H9 (cell line): ENCODE data around the gene CDK14. TPM values are rescaled to one million over a fixed set of nuclear protein-coding genes. Genes with fewer than 3 reads are reported as not detected.
"Not testable (repeated sequence)": the region's sequence is repeated elsewhere in the genome, so short reads cannot be mapped to it uniquely, and the experiment has no call there.

Source experiments
- DNase-seq: peaks from one replicate; pipeline ENCODE4 v3.0.0-alpha.2; 2017
- H2AFZ ChIP-seq: one replicate; pipeline ENCODE4 v1.6.1; 2013; ENCODE audit warnings: mild to moderate bottlenecking, low read length, control low read depth, moderate library complexity
- H2AK5ac ChIP-seq: 2 replicates; pipeline ENCODE4 v1.6.1; 2013; ENCODE audit warnings: low read length, control low read depth, mixed read lengths; ENCODE audit not compliant: insufficient read length
- H2BK120ac ChIP-seq: one replicate; pipeline ENCODE4 v1.6.1; 2013; ENCODE audit warnings: low read depth, mild to moderate bottlenecking, low read length, control low read depth, inconsistent platforms; ENCODE audit not compliant: poor library complexity, severe bottlenecking
- H2BK12ac ChIP-seq: 2 replicates; pipeline ENCODE4 v1.6.1; 2013; ENCODE audit warnings: low read length, control low read depth, mixed read lengths, low read depth; ENCODE audit not compliant: insufficient read length
- H2BK15ac ChIP-seq: 2 replicates; pipeline ENCODE4 v1.6.1; 2013; ENCODE audit warnings: low read depth, low read length, control low read depth
- H2BK20ac ChIP-seq: one replicate; pipeline ENCODE4 v1.6.1; 2013; ENCODE audit warnings: low read depth, mild to moderate bottlenecking, low read length, control low read depth, inconsistent platforms; ENCODE audit not compliant: poor library complexity, severe bottlenecking
- H2BK5ac ChIP-seq: 2 replicates; pipeline ENCODE4 v1.6.1; 2013; ENCODE audit warnings: low read length, control low read depth, mixed read lengths; ENCODE audit not compliant: insufficient read length
- H3K14ac ChIP-seq: 2 replicates; pipeline ENCODE4 v1.6.1; 2013; ENCODE audit warnings: low read length, control low read depth; ENCODE audit not compliant: insufficient read depth
- H3K18ac ChIP-seq: 2 replicates; pipeline ENCODE4 v1.6.1; 2013; ENCODE audit warnings: low read depth, mild to moderate bottlenecking, mixed read lengths, low read length, control low read depth; ENCODE audit not compliant: insufficient read length
- H3K23ac ChIP-seq: 2 replicates; pipeline ENCODE4 v1.6.1; 2013; ENCODE audit warnings: low read length, control low read depth, mixed read lengths, low read depth; ENCODE audit not compliant: insufficient read length
- H3K23me2 ChIP-seq: 2 replicates; pipeline ENCODE4 v1.6.1; 2013; ENCODE audit warnings: low read depth, mild to moderate bottlenecking, mixed read lengths, low read length, control low read depth; ENCODE audit not compliant: insufficient read length, poor library complexity, severe bottlenecking
- H3K27ac ChIP-seq: 2 replicates; pipeline ENCODE4 v1.5.1; 2013; ENCODE audit warnings: low read length, control low read depth, mixed read lengths, low read depth; ENCODE audit not compliant: insufficient read length
- H3K27me3 ChIP-seq: 2 replicates; pipeline ENCODE4 v1.6.1; 2013; ENCODE audit warnings: low read length, control low read depth, inconsistent platforms; ENCODE audit not compliant: insufficient read depth
- H3K4ac ChIP-seq: 2 replicates; pipeline ENCODE4 v1.6.1; 2013; ENCODE audit warnings: low read depth, mild to moderate bottlenecking, control low read depth, inconsistent platforms, low read length, moderate library complexity
- H3K4me1 ChIP-seq: 2 replicates; pipeline ENCODE4 v1.6.1; 2013; ENCODE audit warnings: low read length, control low read depth, inconsistent platforms; ENCODE audit not compliant: insufficient read depth
- H3K4me2 ChIP-seq: 2 replicates; pipeline ENCODE4 v1.6.1; 2013; ENCODE audit warnings: low read length, control low read depth, mixed read lengths; ENCODE audit not compliant: insufficient read length, insufficient read depth
- H3K56ac ChIP-seq: 2 replicates; pipeline ENCODE4 v1.6.1; 2013; ENCODE audit warnings: low read depth, mild to moderate bottlenecking, mixed read lengths, low read length, control low read depth; ENCODE audit not compliant: insufficient read length
- H3K79me1 ChIP-seq: 2 replicates; pipeline ENCODE4 v1.6.1; 2013; ENCODE audit warnings: low read depth, mild to moderate bottlenecking, moderate library complexity, low read length, control low read depth, inconsistent platforms; ENCODE audit not compliant: insufficient read depth, poor library complexity, severe bottlenecking
- H3K79me2 ChIP-seq: 2 replicates; pipeline ENCODE4 v1.6.1; 2013; ENCODE audit warnings: low read length, control low read depth, inconsistent platforms; ENCODE audit not compliant: insufficient read depth
- H3K9ac ChIP-seq: 2 replicates; pipeline ENCODE4 v1.6.1; 2013; ENCODE audit warnings: low read length, control low read depth, mixed read lengths; ENCODE audit not compliant: insufficient read length; ENCODE audit errors: extremely low read depth
- H3K9me3 ChIP-seq: one replicate; pipeline ENCODE4 v1.6.1; 2013; ENCODE audit warnings: low read depth, low read length, inconsistent platforms; ENCODE audit not compliant: control insufficient read depth
- H3T11ph ChIP-seq: one replicate; pipeline ENCODE4 v1.6.1; 2013; ENCODE audit warnings: mild to moderate bottlenecking, low read length, control low read depth, inconsistent platforms
- H4K20me1 ChIP-seq: one replicate; pipeline ENCODE4 v1.6.1; 2013; ENCODE audit not compliant: control insufficient read depth, insufficient read length, insufficient read depth
- H4K5ac ChIP-seq: 2 replicates; pipeline ENCODE4 v1.6.1; 2013; ENCODE audit warnings: low read depth, mild to moderate bottlenecking, mixed read lengths, low read length, control low read depth; ENCODE audit not compliant: insufficient read length
- H4K8ac ChIP-seq: replicated peaks from 2 replicates; pipeline ENCODE4 v1.6.1; 2013; ENCODE audit warnings: low read length, control low read depth, mixed read lengths, low read depth; ENCODE audit not compliant: insufficient read length
- H4K91ac ChIP-seq: 2 replicates; pipeline ENCODE4 v1.6.1; 2013; ENCODE audit warnings: low read depth, mild to moderate bottlenecking, moderate library complexity, mixed read lengths, low read length, control low read depth; ENCODE audit not compliant: insufficient read length
- H3K27ac Mint-ChIP-seq, 3 experiments: 2 replicates in 2 of 3; 3 replicates in 1 of 3; pipeline ENCODE4 v1.8.0; 2020 to 2021; ENCODE audit warnings: mixed read lengths in 3 of 3, mild to moderate bottlenecking in 1 of 3, moderate library complexity in 1 of 3
- H3K27me3 Mint-ChIP-seq: 2 replicates; pipeline ENCODE4 v1.8.0; 2021; ENCODE audit warnings: low read depth, mild to moderate bottlenecking, moderate library complexity, mixed read lengths
- H3K36me3 Mint-ChIP-seq, 3 experiments: 2 replicates in 2 of 3; 3 replicates in 1 of 3; pipeline ENCODE4 v1.8.0; 2020 to 2021; ENCODE audit warnings: low read depth in 3 of 3, mixed read lengths in 3 of 3; ENCODE audit not compliant: insufficient read depth in 1 of 3
- H3K4me1 Mint-ChIP-seq, 2 experiments: 2 replicates each; pipeline ENCODE4 v1.8.0; 2020; ENCODE audit warnings: mixed read lengths in 2 of 2
- H3K4me3 Mint-ChIP-seq, 2 experiments: 2 replicates in 1 of 2; 3 replicates in 1 of 2; pipeline ENCODE4 v1.8.0; 2020 to 2021; ENCODE audit warnings: mild to moderate bottlenecking in 2 of 2, mixed read lengths in 2 of 2, moderate library complexity in 1 of 2
- H3K9me3 Mint-ChIP-seq, 2 experiments: 2 replicates in 1 of 2; 3 replicates in 1 of 2; pipeline ENCODE4 v1.8.0; 2020; ENCODE audit warnings: mild to moderate bottlenecking in 2 of 2, mixed read lengths in 2 of 2, moderate library complexity in 1 of 2
- WGBS: extraction: QIAGEN DNeasy Blood & Tissue Kit; methylation state at CpG from one replicate; pipeline ENCODE4 v1.1.7; 2013; ENCODE audit warnings: missing lambda C conversion rate, low lambda C conversion rate, mixed read lengths; ENCODE audit not compliant: insufficient read length; ENCODE audit errors: extremely low coverage; 5-methylcytosine and 5-hydroxymethylcytosine counted together
- total RNA-seq: library from RNA; stranded (reverse); gene quantifications from 2 replicates; pipeline ENCODE4 v1.2.1, GENCODE V29; 2021
- TF ChIP-seq, protein P1 (sequence below): fragments of 200-600 bp; sonication (generic); conservative IDR thresholded peaks from 3 replicates; pipeline ENCODE4 v1.8.0; 2021; ENCODE audit warnings: antibody characterized with exemption, mild to moderate bottlenecking

CDK14 gene
- total RNA-seq, 1 experiment from 2014 or later: 23.9 TPM

DNA sequence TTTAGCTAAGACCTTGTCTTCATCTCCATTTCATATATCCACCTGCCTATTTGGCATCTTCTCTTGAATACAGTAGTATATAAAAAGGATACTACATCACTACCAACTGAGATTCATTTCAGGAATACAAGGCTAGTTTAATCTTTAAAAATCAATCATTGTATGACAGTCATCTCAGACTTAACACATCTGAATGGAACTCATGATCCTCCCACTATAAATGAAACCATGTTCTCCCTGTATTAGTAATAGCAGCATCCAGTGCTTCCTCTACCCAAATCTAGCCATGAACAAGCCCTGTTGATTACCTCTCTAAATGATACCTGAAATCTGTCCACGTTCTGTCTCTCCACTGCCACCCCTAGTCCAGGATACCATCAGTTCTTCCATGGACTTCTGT is 196.2 kb downstream of the CDK14 start:
- Histone ChIP-seq H2AK5ac (no peak overlapping the region), H2BK15ac (no peak overlapping the region), H4K20me1 (no peaks in the 10 kb centered on the region), H3K79me1 (no peaks in the 10 kb centered on the region), H2BK20ac (no peak overlapping the region), H4K8ac (no peak overlapping the region), H3K4me1 (no peaks in the 10 kb centered on the region), H4K5ac (no peak overlapping the region), H3K4me2 (no peak overlapping the region), H2BK12ac (no peak overlapping the region), H3K18ac (no peak overlapping the region), H3K9ac (no peak overlapping the region), H3K56ac (no peak overlapping the region), H3K27ac (no peak overlapping the region), H3T11ph (no peak overlapping the region), H3K4ac (no peak overlapping the region), H3K79me2 (no peaks in the 10 kb centered on the region), H3K23ac (no peak overlapping the region), H2BK5ac (no peak overlapping the region), H4K91ac (no peak overlapping the region), H3K14ac (no peak overlapping the region), H3K23me2 (no peaks in the 10 kb centered on the region), H3K9me3 (peaks cover 4% of the 10 kb centered on the region), H2AFZ (no peak overlapping the region), H2BK120ac (no peak overlapping the region), H3K27me3 (no peaks in the 10 kb centered on the region; the same call in 1 of the 2 replicates)
- H3K4me1 Mint-ChIP-seq: peaks cover 4% of the 10 kb centered on the region in 2 experiments
- H3K27me3 Mint-ChIP-seq: no peaks in the 10 kb centered on the region
- no peak overlapping the region for H3K4me3 Mint-ChIP-seq
- H3K27ac Mint-ChIP-seq: no peak overlapping the region
- TF ChIP-seq, protein P1, sequence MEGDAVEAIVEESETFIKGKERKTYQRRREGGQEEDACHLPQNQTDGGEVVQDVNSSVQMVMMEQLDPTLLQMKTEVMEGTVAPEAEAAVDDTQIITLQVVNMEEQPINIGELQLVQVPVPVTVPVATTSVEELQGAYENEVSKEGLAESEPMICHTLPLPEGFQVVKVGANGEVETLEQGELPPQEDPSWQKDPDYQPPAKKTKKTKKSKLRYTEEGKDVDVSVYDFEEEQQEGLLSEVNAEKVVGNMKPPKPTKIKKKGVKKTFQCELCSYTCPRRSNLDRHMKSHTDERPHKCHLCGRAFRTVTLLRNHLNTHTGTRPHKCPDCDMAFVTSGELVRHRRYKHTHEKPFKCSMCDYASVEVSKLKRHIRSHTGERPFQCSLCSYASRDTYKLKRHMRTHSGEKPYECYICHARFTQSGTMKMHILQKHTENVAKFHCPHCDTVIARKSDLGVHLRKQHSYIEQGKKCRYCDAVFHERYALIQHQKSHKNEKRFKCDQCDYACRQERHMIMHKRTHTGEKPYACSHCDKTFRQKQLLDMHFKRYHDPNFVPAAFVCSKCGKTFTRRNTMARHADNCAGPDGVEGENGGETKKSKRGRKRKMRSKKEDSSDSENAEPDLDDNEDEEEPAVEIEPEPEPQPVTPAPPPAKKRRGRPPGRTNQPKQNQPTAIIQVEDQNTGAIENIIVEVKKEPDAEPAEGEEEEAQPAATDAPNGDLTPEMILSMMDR: no peak
- H3K9me3 Mint-ChIP-seq: peaks cover 25 to 29% of the 10 kb centered on the region in 2 experiments
- H3K36me3 Mint-ChIP-seq: peaks cover 30 to 31% (median 31%) of the 10 kb centered on the region in 3 experiments
- no peak for DNase-seq
- WGBS: no CpG with 5 or more reads among the region's 1 CpG

DNA sequence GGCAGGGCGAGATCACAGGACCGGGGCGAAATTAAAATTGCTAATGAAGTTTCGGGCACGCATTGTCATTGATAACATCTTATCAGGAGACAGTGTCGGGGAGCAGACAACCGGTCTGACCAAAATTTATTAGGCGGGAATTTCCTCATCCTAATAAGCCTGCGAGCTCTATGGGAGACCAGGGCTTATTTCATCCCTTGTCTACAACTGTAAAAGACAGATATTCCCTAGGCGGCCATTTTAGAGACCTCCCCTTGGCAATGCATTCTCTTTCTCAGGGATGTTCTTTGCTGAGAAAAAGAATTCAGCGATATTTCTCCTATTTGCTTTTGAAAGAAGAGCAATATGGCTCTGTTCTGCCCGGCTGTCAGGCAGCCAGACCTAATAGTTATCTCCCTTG is 198.1 kb downstream of the CDK14 start:
- not testable (repeated sequence) for H2BK12ac ChIP-seq, H2AK5ac ChIP-seq, H3K27ac Mint-ChIP-seq, H3K56ac ChIP-seq, H4K91ac ChIP-seq, H2AFZ ChIP-seq, H3K4me3 Mint-ChIP-seq, H3T11ph ChIP-seq, H2BK5ac ChIP-seq, H3K14ac ChIP-seq, H3K4me1 Mint-ChIP-seq, H2BK20ac ChIP-seq, H3K9me3 ChIP-seq, H3K4ac ChIP-seq, H4K8ac ChIP-seq, H2BK15ac ChIP-seq, H3K4me1 ChIP-seq, H3K4me2 ChIP-seq, H2BK120ac ChIP-seq, H3K18ac ChIP-seq, H3K79me2 ChIP-seq, DNase-seq, H3K23ac ChIP-seq, H3K9ac ChIP-seq, H4K5ac ChIP-seq, H3K79me1 ChIP-seq, H4K20me1 ChIP-seq, H3K27me3 ChIP-seq, H3K23me2 ChIP-seq, H3K27me3 Mint-ChIP-seq, H3K27ac ChIP-seq
- Mint-ChIP-seq H3K36me3 (peaks cover 31 to 35% (median 32%) of the 10 kb centered on the region in 3 experiments), H3K9me3 (peaks cover 25 to 29% of the 10 kb centered on the region in 2 experiments)
- no CpG with 5 or more reads among the region's 12 CpGs for WGBS
